ENCODE measurements around the gene USP3.

DNA sequence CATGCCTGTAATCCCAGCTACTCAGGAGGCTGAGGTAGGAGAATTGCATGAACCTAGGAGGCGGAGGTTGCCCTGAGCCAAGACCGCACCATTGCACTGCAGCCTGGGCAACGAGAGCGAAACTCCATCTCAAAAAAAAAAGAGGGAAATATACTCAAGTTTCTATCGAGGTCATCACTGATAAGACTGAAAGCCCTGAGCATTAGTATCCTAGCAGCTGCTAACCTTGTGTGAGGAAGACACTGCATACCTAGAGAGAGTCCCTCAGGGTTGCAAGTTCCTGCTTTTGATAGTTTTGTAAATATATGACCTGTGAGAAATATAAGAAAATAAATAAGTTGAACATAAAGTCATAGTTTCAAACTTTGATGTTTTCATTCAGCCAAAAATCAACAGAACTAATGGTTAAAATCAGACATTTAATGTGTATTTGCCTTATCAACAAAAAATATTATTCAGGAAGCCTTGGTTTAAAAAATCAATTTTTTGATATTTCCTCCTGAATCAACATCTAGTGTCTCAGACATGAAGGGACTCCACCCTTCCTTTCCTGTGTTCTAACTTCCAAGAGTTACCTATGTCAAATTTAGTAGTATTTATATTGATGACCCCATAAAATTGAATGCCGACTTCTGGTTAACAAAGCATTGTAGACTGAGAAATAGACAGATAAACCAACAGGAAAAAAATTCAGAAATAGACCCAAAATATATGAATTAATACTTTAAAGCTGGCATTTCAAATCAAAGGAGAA, 19.8 kb upstream of the USP3 start:
- no peak for TF ChIP-seq EZH2phosphoT487 (IDR thresholded peaks at IDR 0.05; ENCODE audit: borderline replicate concordance)
- TF ChIP-seq, protein P1, sequence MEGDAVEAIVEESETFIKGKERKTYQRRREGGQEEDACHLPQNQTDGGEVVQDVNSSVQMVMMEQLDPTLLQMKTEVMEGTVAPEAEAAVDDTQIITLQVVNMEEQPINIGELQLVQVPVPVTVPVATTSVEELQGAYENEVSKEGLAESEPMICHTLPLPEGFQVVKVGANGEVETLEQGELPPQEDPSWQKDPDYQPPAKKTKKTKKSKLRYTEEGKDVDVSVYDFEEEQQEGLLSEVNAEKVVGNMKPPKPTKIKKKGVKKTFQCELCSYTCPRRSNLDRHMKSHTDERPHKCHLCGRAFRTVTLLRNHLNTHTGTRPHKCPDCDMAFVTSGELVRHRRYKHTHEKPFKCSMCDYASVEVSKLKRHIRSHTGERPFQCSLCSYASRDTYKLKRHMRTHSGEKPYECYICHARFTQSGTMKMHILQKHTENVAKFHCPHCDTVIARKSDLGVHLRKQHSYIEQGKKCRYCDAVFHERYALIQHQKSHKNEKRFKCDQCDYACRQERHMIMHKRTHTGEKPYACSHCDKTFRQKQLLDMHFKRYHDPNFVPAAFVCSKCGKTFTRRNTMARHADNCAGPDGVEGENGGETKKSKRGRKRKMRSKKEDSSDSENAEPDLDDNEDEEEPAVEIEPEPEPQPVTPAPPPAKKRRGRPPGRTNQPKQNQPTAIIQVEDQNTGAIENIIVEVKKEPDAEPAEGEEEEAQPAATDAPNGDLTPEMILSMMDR (conservative IDR thresholded peaks at IDR 0.05; ENCODE audit: low read length) = no peak
